Ishikawa (cell line): ENCODE measurements around the gene GRAMD1B.

Experiments used
- CEBPB ChIP-seq: IDR thresholded peaks from 2 replicates; pipeline ENCODE4 v1.6.1; 2012
- CREB1 ChIP-seq: IDR thresholded peaks from 2 replicates; pipeline ENCODE4 v1.6.1; 2012; ENCODE audit warnings: low read depth
- EGR1 ChIP-seq: IDR thresholded peaks from 2 replicates; pipeline ENCODE4 v1.6.1; 2012
- EP300 ChIP-seq: IDR thresholded peaks from 2 replicates; pipeline ENCODE4 v1.6.1; 2012; ENCODE audit warnings: borderline replicate concordance
- FOXM1 ChIP-seq: IDR thresholded peaks from 2 replicates; pipeline ENCODE4 v1.6.1; 2012; ENCODE audit warnings: low read depth, borderline replicate concordance
- RAD21 ChIP-seq: IDR thresholded peaks from 2 replicates; pipeline ENCODE4 v1.6.1; 2012; ENCODE audit warnings: low read depth
- TAF1 ChIP-seq: IDR thresholded peaks from 2 replicates; pipeline ENCODE4 v1.6.1; 2012; ENCODE audit warnings: low read depth, mild to moderate bottlenecking
- TEAD4 ChIP-seq: IDR thresholded peaks from 2 replicates; pipeline ENCODE4 v1.6.1; 2012
- YY1 ChIP-seq: IDR thresholded peaks from 2 replicates; pipeline ENCODE4 v1.6.1; 2012; ENCODE audit warnings: low read depth
- ZBTB7A ChIP-seq: IDR thresholded peaks from 2 replicates; pipeline ENCODE4 v1.6.1; 2012; ENCODE audit warnings: low read depth
- TF ChIP-seq, protein P1 (sequence below): IDR thresholded peaks from 2 replicates; pipeline ENCODE4 v1.6.1; 2012
- TF ChIP-seq, protein P2 (sequence below): IDR thresholded peaks from 2 replicates; pipeline ENCODE4 v1.6.1; 2012; ENCODE audit warnings: low read depth, mild to moderate bottlenecking

DNA sequence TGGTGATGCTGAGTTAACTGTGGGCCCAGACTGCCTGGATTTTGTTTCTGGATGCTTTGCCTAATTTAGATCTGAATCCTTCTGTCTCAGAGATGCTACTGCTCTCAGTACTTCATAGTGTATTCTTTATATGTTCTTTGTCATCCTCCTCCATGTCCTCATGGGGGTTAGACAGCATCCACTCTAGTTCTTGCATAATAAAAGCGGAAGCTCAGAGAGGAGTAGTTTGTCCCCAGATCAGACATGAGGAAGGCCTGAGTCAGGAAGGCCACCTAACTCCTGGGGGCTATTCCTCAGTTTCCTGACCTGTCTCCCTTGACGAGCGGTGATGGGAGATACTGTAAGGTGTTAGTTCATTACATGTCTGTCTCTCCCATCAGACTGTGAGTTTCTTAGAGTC lies 134.2 kb downstream of the GRAMD1B start:
- TF ChIP-seq EP300 (no peak), CEBPB (no peak), ZBTB7A (no peak), TAF1 (no peak), TEAD4 (no peak), YY1 (no peak), RAD21 (no peak), EGR1 (no peak), FOXM1 (no peak), CREB1 (no peak)
- TF ChIP-seq, protein P1, sequence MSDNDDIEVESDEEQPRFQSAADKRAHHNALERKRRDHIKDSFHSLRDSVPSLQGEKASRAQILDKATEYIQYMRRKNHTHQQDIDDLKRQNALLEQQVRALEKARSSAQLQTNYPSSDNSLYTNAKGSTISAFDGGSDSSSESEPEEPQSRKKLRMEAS = no peak
- TF ChIP-seq, protein P2, sequence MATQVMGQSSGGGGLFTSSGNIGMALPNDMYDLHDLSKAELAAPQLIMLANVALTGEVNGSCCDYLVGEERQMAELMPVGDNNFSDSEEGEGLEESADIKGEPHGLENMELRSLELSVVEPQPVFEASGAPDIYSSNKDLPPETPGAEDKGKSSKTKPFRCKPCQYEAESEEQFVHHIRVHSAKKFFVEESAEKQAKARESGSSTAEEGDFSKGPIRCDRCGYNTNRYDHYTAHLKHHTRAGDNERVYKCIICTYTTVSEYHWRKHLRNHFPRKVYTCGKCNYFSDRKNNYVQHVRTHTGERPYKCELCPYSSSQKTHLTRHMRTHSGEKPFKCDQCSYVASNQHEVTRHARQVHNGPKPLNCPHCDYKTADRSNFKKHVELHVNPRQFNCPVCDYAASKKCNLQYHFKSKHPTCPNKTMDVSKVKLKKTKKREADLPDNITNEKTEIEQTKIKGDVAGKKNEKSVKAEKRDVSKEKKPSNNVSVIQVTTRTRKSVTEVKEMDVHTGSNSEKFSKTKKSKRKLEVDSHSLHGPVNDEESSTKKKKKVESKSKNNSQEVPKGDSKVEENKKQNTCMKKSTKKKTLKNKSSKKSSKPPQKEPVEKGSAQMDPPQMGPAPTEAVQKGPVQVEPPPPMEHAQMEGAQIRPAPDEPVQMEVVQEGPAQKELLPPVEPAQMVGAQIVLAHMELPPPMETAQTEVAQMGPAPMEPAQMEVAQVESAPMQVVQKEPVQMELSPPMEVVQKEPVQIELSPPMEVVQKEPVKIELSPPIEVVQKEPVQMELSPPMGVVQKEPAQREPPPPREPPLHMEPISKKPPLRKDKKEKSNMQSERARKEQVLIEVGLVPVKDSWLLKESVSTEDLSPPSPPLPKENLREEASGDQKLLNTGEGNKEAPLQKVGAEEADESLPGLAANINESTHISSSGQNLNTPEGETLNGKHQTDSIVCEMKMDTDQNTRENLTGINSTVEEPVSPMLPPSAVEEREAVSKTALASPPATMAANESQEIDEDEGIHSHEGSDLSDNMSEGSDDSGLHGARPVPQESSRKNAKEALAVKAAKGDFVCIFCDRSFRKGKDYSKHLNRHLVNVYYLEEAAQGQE = no peak
